Urothelium cell line (cell line): ENCODE measurements around the gene NPAS1.
"Not testable (repeated sequence)": the region's sequence is repeated elsewhere in the genome, so short reads cannot be mapped to it uniquely, and the experiment has no call there.

Experiments
- DNase-seq: peaks from one replicate; pipeline ENCODE4 v3.0.0; 2011; ENCODE audit warnings: low spot score, mixed read lengths
- FAIRE-seq: peaks from 2 replicates; lab custom pipeline; 2011; peaks lifted over from hg19 to GRCh38; lab: Jason Lieb, UNC

Gene NPAS1

DNA sequence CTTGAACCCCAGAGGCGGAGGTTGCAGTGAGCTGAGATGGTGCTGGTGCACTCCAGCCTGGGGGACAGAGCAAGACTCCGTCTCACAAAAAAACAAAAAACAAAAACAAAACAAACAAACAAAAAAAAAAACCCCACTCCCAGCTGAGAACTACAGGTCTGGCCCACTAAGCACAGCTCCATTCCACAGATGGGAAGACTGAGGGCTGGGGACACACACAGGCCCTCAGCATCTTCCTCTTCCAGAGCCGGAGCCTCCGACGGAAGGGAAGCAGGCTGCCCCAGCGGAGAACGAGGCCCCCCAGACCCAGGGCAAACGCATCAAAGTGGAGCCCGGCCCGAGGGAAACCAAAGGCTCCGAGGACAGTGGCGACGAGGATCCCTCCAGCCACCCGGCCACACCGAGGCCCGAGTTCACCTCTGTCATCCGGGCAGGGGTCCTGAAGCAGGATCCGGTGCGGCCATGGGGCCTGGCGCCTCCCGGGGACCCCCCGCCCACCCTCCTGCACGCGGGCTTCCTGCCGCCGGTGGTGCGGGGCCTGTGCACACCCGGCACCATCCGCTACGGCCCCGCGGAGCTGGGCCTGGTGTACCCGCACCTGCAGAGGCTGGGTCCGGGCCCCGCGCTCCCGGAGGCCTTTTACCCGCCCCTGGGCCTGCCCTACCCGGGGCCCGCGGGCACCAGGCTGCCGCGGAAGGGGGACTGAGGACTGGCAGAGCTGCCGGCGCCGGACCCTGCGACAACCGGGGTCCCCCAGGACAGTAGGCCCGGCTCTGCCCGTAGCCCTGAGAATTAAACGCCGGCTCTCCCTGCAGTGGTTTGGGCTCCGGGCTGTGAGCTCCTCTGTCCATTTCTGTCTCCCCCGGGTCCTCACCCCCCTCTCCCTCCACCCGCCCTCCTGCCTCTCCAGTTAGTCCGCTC lies 25.6 kb downstream of the NPAS1 start:
- DNase-seq, result no peak
- no peak for FAIRE-seq

- DNase-seq, result no peak
- FAIRE-seq, result no peak
These were observed 26.3 kb downstream of the NPAS1 start for GRCh38 chr19:47045867-47046470.

GRCh38 chr19:47047272-47047762 lies 27.7 kb downstream of the NPAS1 start:
- DNase-seq (no peak), FAIRE-seq (no peak)

DNA sequence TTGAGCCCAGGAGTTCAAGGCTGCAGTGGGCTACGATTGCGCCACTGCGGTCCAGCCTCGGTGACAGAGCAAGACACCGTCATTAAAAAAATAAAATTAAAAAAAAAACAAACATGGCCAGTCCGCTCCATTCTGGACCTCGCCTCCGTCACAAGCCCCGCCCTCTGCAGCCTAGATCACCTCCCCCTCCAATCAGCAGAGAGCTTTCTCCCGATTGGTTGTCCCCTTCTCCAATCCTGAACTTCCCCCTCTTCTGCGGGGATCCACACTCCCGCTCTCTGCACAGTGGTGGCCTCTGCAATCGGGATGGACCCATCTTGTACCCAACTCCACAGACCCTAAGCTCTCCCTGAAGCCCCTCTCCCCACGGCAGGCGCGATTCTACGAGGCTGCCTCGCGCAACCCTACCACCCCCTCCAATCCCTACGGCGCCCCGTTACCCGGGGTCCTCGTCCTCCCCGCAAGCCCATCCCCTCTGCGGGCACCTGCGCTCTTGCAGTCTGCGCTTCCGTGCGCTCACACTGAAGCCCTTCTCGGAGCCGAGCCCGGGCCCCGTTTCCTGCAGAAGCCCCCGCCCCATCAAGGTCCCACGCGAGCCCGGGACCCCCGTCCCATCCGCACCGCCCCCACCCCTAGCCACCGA lies 28.2 kb downstream of the NPAS1 start:
- peak; percentile 96 for DNase-seq
- FAIRE-seq, result peak; percentile 44

GRCh38 chr19:47049307-47049700 lies 29.7 kb downstream of the NPAS1 start:
- FAIRE-seq (no peak), DNase-seq (no peak)

DNA sequence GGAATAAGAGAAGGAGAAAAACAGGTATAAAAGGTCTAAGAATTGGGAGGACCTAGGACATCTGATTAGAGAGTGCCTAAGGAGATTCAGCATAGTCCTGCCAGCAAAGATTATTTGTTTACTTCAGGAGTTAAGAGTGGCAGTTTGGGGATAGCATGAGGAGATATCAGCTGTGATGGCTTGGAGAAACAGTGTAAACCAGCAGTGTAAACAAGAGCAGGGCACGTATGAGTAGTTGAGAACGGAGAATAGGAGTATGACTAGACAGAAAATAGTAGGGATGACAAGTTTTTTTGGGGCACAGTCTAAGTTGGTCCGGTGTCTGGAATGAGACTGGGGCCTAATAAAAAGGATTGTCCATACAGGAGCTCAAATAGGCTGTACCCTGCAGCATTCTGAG lies 30.9 kb downstream of the NPAS1 start:
- not testable (repeated sequence) for DNase-seq, FAIRE-seq

DNA sequence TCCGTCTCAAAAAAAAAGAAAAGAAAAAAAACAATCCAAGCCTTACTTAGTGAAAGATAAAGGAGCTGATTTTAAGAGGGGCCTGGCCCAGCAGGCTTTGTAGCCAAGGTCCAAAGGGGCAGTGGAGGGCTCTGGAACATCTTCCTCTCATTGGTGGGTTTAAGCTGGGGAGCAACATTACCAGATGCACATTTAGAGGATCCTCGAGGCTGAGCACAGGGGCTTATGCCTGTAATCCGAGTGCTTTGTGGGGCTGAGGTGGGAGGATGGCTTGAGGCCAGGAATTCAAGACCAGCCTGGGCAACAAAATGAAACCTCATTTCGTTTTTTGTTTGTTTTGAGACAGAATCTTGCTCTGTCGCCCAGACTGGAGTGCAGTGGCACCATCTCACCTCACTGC lies 36.8 kb downstream of the NPAS1 start:
- no peak for FAIRE-seq
- DNase-seq, result no peak

DNA sequence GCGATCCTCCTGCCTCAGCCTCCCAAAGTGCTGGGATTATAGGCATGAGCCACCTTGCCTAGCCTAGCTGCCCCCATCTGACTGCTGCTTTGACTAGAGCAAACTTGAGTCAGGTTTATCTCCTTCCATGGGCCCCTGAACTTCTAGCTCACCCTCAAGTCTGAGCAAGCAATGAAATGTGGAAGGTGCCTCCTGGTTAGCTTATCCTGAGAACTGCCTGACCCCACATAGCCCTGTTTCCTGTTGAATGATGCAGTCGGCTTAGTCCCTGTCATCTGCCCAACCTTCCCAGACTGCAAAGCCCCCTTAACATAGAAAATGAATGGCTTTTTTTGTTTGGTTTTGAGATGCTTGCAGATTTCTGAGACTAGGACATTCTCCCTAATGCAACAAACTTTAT lies 37.7 kb downstream of the NPAS1 start:
- DNase-seq (no peak), FAIRE-seq (no peak)

- DNase-seq (no peak), FAIRE-seq (no peak)
These were observed 39.0 kb downstream of the NPAS1 start for GRCh38 chr19:47058621-47059022.

GRCh38 chr19:47063874-47064273 lies 44.2 kb downstream of the NPAS1 start:
- no peak for FAIRE-seq
- no peak for DNase-seq

- DNase-seq (no peak), FAIRE-seq (no peak)
These were observed 45.6 kb downstream of the NPAS1 start for GRCh38 chr19:47065242-47065641.

DNA sequence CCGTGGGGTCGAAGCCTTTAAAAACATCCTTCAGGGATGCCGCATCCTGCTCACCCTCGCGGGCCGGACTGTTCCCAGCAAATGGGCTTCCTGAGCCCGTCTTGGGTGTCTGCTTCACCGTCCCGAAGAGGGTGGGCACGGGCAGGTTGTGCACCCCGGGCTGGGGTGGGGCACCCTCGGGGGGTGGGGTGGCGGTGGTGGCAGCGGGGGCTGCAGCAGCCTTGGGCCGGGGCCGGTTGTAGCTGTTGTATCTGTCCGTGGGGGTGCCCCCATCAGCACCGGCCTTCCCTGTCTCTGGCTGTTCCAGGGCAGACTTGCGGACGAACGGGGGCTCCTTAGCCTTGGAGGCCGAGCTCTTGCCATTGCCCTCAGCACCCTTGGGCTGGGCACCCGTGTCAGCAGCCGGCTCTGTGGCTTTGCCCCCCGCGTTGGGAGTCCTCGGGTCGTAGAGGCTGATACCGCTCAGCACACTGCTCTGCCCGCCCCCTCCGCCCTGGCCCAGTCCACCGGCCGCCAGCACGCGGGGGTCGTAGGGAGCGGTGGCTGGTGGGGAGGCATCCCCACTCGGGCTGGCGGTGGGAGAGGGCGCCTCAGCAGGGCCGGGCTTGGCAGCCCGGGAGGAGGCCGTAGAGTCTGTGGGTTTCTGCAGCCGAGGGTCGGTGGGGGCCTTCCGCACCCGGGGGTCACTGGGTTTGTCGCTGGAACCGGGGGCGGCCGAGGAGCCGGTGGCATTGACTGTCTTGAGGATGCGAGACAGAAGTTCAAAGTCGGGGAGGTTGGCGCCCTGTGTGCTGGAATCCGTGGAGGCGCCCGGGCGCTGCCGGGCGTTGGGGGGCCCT lies 47.0 kb downstream of the NPAS1 start:
- no peak for FAIRE-seq
- DNase-seq, result no peak

DNA sequence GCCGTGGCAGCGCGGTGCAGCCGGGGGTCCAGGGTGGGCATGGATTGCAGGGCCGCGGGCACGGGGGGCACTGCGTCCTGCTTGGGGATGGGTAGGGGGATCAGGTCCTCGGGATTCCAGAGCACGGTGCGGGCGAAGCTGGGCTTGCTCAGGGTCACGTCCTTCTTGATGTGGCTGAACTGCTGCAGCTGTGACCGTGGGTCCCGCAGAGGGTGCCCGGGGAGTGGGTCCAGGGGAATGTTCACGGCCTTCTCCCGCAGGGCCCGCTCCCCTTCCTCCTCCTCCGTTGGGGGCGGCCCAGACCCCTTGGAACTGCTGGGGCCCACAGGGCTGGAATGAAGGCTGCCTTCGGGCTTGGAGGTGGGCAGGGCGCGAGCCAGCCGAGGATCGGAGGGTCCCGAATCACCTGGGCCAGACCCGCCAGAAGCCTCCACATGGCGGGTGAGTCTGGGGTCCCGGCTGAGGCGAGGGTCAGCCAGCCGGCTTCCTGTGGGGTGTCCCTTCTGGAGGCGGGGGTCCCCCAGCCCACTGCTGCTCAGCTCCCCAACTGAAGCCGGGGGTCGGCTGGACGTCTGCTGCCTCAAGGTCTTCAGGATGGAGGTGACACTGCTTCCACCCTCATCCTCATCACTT lies 47.7 kb downstream of the NPAS1 start:
- DNase-seq (no peak), FAIRE-seq (no peak)

DNA sequence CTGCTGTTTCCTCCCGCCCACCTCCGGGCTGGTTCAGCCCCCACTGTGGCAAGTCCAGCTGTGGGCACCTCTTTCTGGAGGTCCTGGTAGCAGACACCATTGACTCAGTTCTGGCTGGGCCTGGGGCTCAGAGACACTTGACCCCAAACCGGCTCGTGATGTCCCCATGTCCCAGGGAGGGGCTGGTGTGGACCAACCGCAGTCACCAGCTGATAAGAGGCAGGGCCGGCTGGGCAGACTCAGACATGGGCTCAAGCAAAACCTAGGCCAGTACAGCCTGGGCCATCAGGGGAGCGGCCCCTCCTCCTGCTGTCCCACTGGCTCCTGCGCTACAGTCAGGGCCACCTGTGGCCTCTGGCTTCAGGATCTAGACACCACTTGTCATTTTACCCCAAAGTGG lies 48.6 kb downstream of the NPAS1 start:
- no peak for DNase-seq
- FAIRE-seq, result no peak

- no peak for DNase-seq
- FAIRE-seq, result no peak
These were observed 49.3 kb downstream of the NPAS1 start for GRCh38 chr19:47068876-47069406.

DNA sequence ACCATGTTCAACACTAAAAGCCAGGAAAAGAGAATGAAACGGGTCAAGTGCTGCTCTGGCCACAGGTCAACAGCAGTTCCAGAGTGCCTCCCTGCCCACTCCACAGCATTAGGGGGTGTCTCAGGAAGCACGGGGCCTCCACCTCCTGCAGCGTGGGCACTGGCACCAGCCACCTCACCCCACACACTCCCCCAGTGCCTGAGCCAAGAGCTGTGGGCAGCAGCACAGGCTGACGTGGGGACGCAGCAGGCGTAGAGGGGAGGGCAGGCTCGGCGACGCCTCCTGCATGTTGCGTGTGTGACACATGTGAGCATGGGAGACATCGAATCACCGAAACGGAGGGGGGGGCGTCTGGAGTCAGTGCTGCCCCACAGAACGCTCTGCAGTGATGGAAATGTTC lies 50.2 kb downstream of the NPAS1 start:
- no peak for DNase-seq
- FAIRE-seq, result no peak

DNA sequence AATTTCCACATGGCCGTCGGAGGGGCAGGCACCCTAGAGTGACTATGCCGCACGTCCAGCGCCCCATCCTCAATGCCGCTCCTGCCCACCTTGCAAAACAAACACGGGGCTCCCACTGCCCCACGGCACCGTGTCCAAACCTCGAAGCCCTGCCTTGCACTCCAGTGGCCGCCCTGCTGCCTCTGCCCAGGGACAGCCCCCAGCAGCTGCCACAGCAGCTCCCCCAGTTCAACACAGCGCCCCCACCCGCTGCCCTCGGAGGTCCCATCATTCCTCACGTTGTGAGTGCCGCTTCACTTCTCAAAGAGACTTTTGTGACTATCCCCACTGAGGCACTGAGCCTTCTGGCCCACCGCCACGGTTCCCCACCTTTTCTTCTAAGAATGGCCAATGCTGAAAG lies 51.1 kb downstream of the NPAS1 start:
- no peak for DNase-seq
- no peak for FAIRE-seq

GRCh38 chr19:47071731-47072130 lies 52.1 kb downstream of the NPAS1 start:
- DNase-seq (no peak), FAIRE-seq (no peak)

DNA sequence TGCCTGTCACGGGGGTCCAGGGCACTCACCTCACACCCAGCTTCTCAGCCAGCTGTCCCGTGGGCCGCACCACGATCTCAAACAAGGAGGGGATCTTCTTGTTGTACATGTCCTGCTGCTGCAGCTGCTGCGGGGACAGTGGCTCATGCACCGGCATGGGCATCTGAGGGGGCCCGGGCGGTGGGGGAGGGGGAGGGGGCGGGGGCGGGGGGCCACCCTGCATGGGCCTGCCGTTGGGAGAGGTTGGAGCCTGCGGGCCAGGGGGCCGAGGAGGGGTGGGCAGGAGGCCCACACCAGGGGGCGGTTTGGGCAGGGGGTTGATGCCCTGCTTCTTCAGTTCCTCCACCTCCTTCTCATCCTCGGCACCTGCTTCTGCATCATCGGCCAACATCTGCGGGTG lies 52.7 kb downstream of the NPAS1 start:
- FAIRE-seq (no peak), DNase-seq (no peak)

DNA sequence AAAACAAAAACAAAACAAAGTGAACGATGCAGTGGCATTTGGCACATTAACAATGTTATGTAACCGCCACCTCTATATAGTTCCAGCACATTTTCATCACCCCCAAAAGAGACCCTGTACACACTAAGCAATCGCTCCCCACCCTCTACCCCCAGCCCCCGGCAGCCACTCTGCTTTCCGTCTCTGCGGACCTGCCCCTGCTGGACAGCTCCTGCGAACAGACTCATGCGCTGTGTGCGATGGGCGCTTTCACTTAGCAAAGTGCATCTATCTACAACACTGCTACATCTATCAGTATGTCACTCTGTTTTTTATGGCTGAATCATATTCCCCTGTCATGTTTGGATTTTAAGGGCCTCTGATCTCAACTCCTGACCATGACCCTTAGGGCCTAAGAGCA lies 53.9 kb downstream of the NPAS1 start:
- FAIRE-seq, result no peak
- DNase-seq, result no peak
